BE2C (cell line): ENCODE data around the gene BLOC1S2.

Experiments
- DNase-seq: peaks from one replicate; pipeline ENCODE4 v3.0.0-alpha.2; 2020
- H3K27me3 ChIP-seq: fragments of 250-450 bp; sonication (Bioruptor Pico); 2 replicates; pipeline ENCODE4 v1.5.1; 2020; ENCODE audit warnings: mild to moderate bottlenecking
- H3K36me3 ChIP-seq: fragments of 250-450 bp; sonication (Bioruptor Pico); 2 replicates; pipeline ENCODE4 v1.5.1; 2020; ENCODE audit warnings: mild to moderate bottlenecking
- H3K4me1 ChIP-seq: fragments of 250-450 bp; sonication (Bioruptor Pico); 2 replicates; pipeline ENCODE4 v1.5.1; 2020
- H3K4me3 ChIP-seq: 2 replicates; pipeline ENCODE4 v1.5.1; 2011; ENCODE audit warnings: low read depth, low read length
- H3K9me3 ChIP-seq: fragments of 250-450 bp; sonication (Bioruptor Pico); 2 replicates; pipeline ENCODE4 v1.5.1; 2020
- CTCF ChIP-seq: IDR thresholded peaks from 2 replicates; pipeline ENCODE4 v1.5.1; 2012; ENCODE audit warnings: mild to moderate bottlenecking, low read depth, low read length

The BLOC1S2 gene

GRCh38 chr10:100328198-100328597 lies 41.7 kb upstream of the BLOC1S2 start:
- H3K36me3 ChIP-seq: no peaks in the 10 kb centered on the region
- H3K4me1 ChIP-seq: no peaks in the 10 kb centered on the region
- no peak overlapping the region for H3K4me3 ChIP-seq
- no peak for DNase-seq
- TF ChIP-seq CTCF: no peak
- no peaks in the 10 kb centered on the region for H3K9me3 ChIP-seq
- H3K27me3 ChIP-seq: peaks cover 21% of the 10 kb centered on the region

GRCh38 chr10:100327718-100328009 lies 41.2 kb upstream of the BLOC1S2 start:
- Histone ChIP-seq H3K4me1 (no peaks in the 10 kb centered on the region), H3K9me3 (no peaks in the 10 kb centered on the region), H3K4me3 (no peak overlapping the region), H3K36me3 (no peaks in the 10 kb centered on the region), H3K27me3 (peaks cover 21% of the 10 kb centered on the region)
- no peak for DNase-seq
- no peak for TF ChIP-seq CTCF

- no peak for DNase-seq
- Histone ChIP-seq H3K4me3 (no peak overlapping the region), H3K9me3 (no peaks in the 10 kb centered on the region), H3K27me3 (peaks cover 21% of the 10 kb centered on the region), H3K36me3 (no peaks in the 10 kb centered on the region), H3K4me1 (no peaks in the 10 kb centered on the region)
- TF ChIP-seq CTCF: no peak
Observed at GRCh38 chr10:100327007-100327717, 40.7 kb upstream of the BLOC1S2 start.

- H3K4me1 ChIP-seq: no peaks in the 10 kb centered on the region
- no peaks in the 10 kb centered on the region for H3K9me3 ChIP-seq
- no peak for TF ChIP-seq CTCF
- H3K4me3 ChIP-seq: no peak overlapping the region
- peaks cover 15% of the 10 kb centered on the region for H3K27me3 ChIP-seq
- no peaks in the 10 kb centered on the region for H3K36me3 ChIP-seq
- no peak for DNase-seq
Observed at GRCh38 chr10:100325158-100325557, 38.7 kb upstream of the BLOC1S2 start.

- Histone ChIP-seq H3K36me3 (no peaks in the 10 kb centered on the region), H3K9me3 (no peaks in the 10 kb centered on the region), H3K27me3 (0 out of 2 replicates have a peak, but pooled peaks cover 6% of the 10 kb centered on the region), H3K4me3 (no peak overlapping the region), H3K4me1 (no peaks in the 10 kb centered on the region)
- DNase-seq: no peak
- TF ChIP-seq CTCF: no peak
Observed at GRCh38 chr10:100319707-100320402, 33.4 kb upstream of the BLOC1S2 start.

- H3K27me3 ChIP-seq: peaks cover 13% of the 10 kb centered on the region
- no peaks in the 10 kb centered on the region for H3K4me1 ChIP-seq
- no peaks in the 10 kb centered on the region for H3K36me3 ChIP-seq
- no peak for TF ChIP-seq CTCF
- H3K4me3 ChIP-seq: no peak overlapping the region
- DNase-seq: no peak
- H3K9me3 ChIP-seq: no peaks in the 10 kb centered on the region
Observed at GRCh38 chr10:100318207-100318606, 31.7 kb upstream of the BLOC1S2 start.
